Osteoblast (primary cell): ENCODE results near the gene ZDHHC24. TPM values are rescaled to one million over a fixed set of nuclear protein-coding genes. Genes with fewer than 3 reads are reported as not detected.
A peak's percentile ranks its signal among the peaks of the same experiment; 100 is the strongest.

Experiments used
- DNase-seq: peaks from one replicate; pipeline ENCODE4 v3.0.0; 2011; ENCODE audit warnings: low spot score, mixed read lengths; ENCODE audit not compliant: insufficient read length; ENCODE audit errors: missing footprints
- H2AFZ ChIP-seq: 2 replicates; pipeline ENCODE4 v1.6.0; 2011; ENCODE audit warnings: mild to moderate bottlenecking, low read length
- H3K27ac ChIP-seq: 2 replicates; pipeline ENCODE4 v1.5.1; 2011; ENCODE audit warnings: mild to moderate bottlenecking, low read depth, low read length, moderate library complexity
- H3K27me3 ChIP-seq: 2 replicates; pipeline ENCODE4 v1.6.0; 2012; ENCODE audit warnings: mild to moderate bottlenecking, control low read depth, inconsistent platforms, low read length, moderate library complexity; ENCODE audit not compliant: insufficient read depth
- H3K36me3 ChIP-seq: 2 replicates; pipeline ENCODE4 v1.5.1; 2011; ENCODE audit warnings: mild to moderate bottlenecking, low read length, control low read depth, moderate library complexity; ENCODE audit not compliant: insufficient read depth
- H3K4me1 ChIP-seq: 2 replicates; pipeline ENCODE4 v1.5.1; 2011; ENCODE audit warnings: mild to moderate bottlenecking, low read length, control low read depth, moderate library complexity; ENCODE audit not compliant: insufficient read depth
- H3K4me2 ChIP-seq: 2 replicates; pipeline ENCODE4 v1.6.0; 2011; ENCODE audit warnings: mild to moderate bottlenecking, low read length; ENCODE audit not compliant: insufficient read depth
- H3K4me3 ChIP-seq: fragments of 200-600 bp; sonication (generic); 3 replicates; pipeline ENCODE4 v1.5.1; 2012; ENCODE audit warnings: mild to moderate bottlenecking, low read length, inconsistent platforms; ENCODE audit not compliant: insufficient read depth
- H3K79me2 ChIP-seq: 2 replicates; pipeline ENCODE4 v1.6.0; 2012; ENCODE audit warnings: mild to moderate bottlenecking, low read length, control low read depth, inconsistent platforms; ENCODE audit not compliant: insufficient read depth
- H3K9me3 ChIP-seq: 2 replicates; pipeline ENCODE4 v1.5.1; 2011; ENCODE audit warnings: low read depth, low read length, control low read depth
- H4K20me1 ChIP-seq: 2 replicates; pipeline ENCODE4 v1.6.0; 2012; ENCODE audit warnings: mild to moderate bottlenecking, low read length, control low read depth; ENCODE audit not compliant: insufficient read depth
- total RNA-seq: library from RNA; depleted of rRNA; stranded (reverse); fragments of >200 nt; gene quantifications from 2 replicates; pipeline ENCODE4 v1.2.3, GENCODE V29; 2012
- TF ChIP-seq, protein P1 (sequence below): IDR thresholded peaks from 2 replicates; pipeline ENCODE4 v1.5.1; 2011; ENCODE audit warnings: mild to moderate bottlenecking, low read depth, low read length, moderate library complexity; ENCODE audit errors: extremely low read depth

ZDHHC24 gene
- total RNA-seq, 1 donor, result 10.5 TPM

DNA sequence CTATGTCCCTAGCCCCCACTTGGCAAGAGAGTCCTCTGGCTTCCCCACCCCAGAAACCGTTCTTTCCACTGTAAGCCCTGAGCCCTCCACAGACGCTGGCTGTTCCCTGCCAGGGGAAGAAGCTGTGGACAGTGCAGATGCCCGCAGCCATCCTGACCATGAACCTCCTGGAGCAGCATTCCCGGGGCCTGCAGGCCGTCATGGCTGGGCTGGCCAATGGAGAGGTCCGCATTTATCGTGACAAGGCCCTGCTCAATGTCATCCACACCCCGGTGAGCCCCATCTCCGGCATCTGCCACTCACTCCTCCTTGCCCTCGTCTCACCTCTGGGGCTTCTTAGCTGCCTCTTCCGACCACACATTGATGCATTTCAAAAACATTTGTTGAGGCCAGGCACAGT lies 22.2 kb downstream of the ZDHHC24 start:
- no peak overlapping the region for H3K4me2 ChIP-seq
- TF ChIP-seq, protein P1, sequence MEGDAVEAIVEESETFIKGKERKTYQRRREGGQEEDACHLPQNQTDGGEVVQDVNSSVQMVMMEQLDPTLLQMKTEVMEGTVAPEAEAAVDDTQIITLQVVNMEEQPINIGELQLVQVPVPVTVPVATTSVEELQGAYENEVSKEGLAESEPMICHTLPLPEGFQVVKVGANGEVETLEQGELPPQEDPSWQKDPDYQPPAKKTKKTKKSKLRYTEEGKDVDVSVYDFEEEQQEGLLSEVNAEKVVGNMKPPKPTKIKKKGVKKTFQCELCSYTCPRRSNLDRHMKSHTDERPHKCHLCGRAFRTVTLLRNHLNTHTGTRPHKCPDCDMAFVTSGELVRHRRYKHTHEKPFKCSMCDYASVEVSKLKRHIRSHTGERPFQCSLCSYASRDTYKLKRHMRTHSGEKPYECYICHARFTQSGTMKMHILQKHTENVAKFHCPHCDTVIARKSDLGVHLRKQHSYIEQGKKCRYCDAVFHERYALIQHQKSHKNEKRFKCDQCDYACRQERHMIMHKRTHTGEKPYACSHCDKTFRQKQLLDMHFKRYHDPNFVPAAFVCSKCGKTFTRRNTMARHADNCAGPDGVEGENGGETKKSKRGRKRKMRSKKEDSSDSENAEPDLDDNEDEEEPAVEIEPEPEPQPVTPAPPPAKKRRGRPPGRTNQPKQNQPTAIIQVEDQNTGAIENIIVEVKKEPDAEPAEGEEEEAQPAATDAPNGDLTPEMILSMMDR, result no peak
- H2AFZ ChIP-seq, result no peak overlapping the region
- H3K4me1 ChIP-seq, result no peaks in the 10 kb centered on the region
- H3K79me2 ChIP-seq, result no peaks in the 10 kb centered on the region
- H4K20me1 ChIP-seq, result no peaks in the 10 kb centered on the region
- H3K27ac ChIP-seq, result no peak overlapping the region
- no peaks in the 10 kb centered on the region for H3K27me3 ChIP-seq
- H3K4me3 ChIP-seq, result no peak overlapping the region
- no peak for DNase-seq
- H3K9me3 ChIP-seq, result no peaks in the 10 kb centered on the region
- H3K36me3 ChIP-seq, result peaks cover 35% of the 10 kb centered on the region

DNA sequence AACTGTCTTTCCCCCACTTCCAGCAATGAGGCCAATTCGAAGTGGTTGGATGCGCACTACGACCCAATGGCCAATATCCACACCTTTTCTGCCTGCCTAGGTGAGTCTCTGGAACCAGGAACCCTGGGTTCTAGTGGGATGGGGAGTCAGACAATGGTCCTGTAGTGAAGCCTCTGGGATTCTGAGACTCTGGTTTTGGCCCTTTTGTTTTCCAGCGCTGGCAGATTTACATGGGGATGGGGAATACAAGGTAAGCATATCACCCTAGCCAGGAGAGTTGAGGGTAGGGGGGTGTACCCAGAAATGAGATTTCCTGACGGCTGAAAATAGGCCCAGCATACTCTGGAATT lies 34.9 kb downstream of the ZDHHC24 start:
- Histone ChIP-seq H3K27ac (peak overlapping the region; percentile 69), H2AFZ (peak overlapping the region; percentile 97), H3K36me3 (peaks cover 26% of the 10 kb centered on the region), H3K4me2 (peak overlapping the region; percentile 98), H3K27me3 (no peaks in the 10 kb centered on the region), H3K4me3 (peak overlapping the region; percentile 95), H3K9me3 (no peaks in the 10 kb centered on the region), H4K20me1 (peaks cover 2% of the 10 kb centered on the region), H3K79me2 (peaks cover 15% of the 10 kb centered on the region), H3K4me1 (peaks cover 11% of the 10 kb centered on the region)
- DNase-seq, result peak; percentile 49
- TF ChIP-seq, protein P1, result no peak

DNA sequence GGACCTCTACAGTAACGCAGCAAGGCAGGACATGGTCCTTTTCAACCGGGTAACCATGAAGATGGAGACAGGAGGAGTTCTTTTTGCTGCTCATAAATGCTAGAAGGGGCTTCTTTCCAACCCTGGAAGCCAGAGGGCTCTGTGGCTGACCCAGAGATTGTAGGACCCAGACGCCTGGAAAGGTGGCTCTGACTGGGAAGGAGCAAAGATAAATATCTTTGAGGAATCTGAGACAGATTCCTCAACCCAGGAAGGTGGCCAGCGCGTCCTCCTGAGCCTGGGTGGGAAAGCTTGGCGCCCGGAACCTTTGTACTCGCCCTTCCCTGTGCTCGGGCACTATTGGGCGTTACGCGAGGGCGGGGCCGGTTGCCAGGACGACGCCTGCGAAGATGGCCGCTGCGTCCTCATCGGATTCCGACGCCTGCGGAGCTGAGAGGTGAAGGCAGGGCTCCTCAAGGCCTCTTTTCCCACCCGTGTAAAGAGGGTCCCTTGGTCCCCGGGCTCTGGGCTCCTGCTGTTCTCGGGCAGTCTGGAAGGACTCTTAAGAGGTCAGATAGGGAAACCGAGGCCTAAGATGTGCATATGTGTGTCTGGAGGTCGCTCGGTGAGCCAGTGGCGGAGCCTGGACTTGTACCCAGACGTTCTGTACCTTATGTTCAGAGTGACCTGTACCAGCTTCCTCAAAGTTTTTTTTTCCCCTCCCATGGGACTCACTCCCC lies 35.4 kb downstream of the ZDHHC24 start, which contains the start of gene BBS1:
BBS1 (plus strand) TSS at position 365 of the 719 bp plus-strand sequence; CDS start at position 390, 25 bp downstream.
- H3K27ac ChIP-seq, result peak within 1 kb of the TSS; percentile 69

DNA sequence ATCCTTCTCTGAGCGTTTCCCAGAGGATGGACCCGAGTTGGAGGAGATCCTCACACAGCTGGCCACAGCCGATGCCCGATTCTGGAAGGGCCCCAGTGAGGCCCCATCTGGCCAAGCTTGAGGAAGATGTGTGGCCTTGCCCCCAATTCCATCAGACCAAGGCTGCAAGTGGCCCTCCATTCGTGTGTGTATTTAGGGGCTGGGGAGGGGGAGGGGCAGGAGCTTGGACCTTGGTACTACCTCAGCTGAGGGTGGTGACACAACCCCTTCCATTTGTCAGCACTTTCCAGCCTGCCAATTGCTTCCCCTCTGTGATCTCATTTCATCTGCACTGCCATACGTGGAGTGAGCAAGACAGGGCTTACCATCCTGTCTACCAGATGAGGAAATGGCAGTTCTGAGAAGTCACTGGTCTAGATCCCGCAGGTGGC lies 36.7 kb downstream of the ZDHHC24 start:
- no peaks in the 10 kb centered on the region for H3K9me3 ChIP-seq
- H3K36me3 ChIP-seq, result peaks cover 16% of the 10 kb centered on the region
- peaks cover 2% of the 10 kb centered on the region for H4K20me1 ChIP-seq
- no peak for DNase-seq
- TF ChIP-seq, protein P1, result no peak
- H3K27me3 ChIP-seq, result no peaks in the 10 kb centered on the region
- peaks cover 15% of the 10 kb centered on the region for H3K79me2 ChIP-seq
- H3K4me1 ChIP-seq, result peaks cover 11% of the 10 kb centered on the region
- no peak overlapping the region for H2AFZ ChIP-seq
- H3K27ac ChIP-seq, result no peak overlapping the region
- no peak overlapping the region for H3K4me2 ChIP-seq
- no peak overlapping the region for H3K4me3 ChIP-seq

More for the DNA sequence above, 35.4 kb downstream of the ZDHHC24 start, which contains the start of gene BBS1:
- Histone ChIP-seq H3K27me3 (no peaks in the 10 kb centered on the region), H4K20me1 (peaks cover 2% of the 10 kb centered on the region), H3K36me3 (peaks cover 21% of the 10 kb centered on the region), H3K9me3 (no peaks in the 10 kb centered on the region), H3K4me1 (peaks cover 11% of the 10 kb centered on the region), H3K79me2 (peaks cover 15% of the 10 kb centered on the region), H2AFZ (peak within 1 kb of the TSS; percentile 97), H3K4me2 (peak within 1 kb of the TSS; percentile 98), H3K4me3 (peak within 1 kb of the TSS; percentile 95)
- peak; percentile 97 for DNase-seq
- TF ChIP-seq, protein P1, result no peak
